Measurements from ENCODE around the gene PIF1.
A peak's percentile ranks its signal among the peaks of the same experiment; 100 is the strongest.

Gene PIF1

DNA sequence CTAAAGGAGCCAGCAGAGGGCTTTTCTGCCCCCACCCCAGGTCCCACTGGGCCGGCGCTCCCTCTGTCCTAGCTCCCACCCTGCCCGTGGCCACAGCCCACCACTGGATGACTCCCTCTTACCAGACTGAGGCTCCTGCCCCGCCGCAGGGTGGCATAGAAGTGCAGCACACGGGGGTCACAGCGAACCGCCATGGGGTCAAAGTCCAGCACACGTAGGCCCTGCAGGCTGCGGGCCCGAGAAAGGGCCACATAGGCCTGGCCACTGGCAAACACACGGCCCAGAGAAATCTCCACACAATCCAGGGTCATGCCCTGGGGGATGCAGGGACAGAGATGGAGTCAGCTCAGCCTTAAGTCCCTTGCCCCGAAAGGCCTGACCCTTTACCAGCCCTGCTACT, 9.0 kb downstream of the PIF1 start:
- TF ChIP-seq, protein P1, sequence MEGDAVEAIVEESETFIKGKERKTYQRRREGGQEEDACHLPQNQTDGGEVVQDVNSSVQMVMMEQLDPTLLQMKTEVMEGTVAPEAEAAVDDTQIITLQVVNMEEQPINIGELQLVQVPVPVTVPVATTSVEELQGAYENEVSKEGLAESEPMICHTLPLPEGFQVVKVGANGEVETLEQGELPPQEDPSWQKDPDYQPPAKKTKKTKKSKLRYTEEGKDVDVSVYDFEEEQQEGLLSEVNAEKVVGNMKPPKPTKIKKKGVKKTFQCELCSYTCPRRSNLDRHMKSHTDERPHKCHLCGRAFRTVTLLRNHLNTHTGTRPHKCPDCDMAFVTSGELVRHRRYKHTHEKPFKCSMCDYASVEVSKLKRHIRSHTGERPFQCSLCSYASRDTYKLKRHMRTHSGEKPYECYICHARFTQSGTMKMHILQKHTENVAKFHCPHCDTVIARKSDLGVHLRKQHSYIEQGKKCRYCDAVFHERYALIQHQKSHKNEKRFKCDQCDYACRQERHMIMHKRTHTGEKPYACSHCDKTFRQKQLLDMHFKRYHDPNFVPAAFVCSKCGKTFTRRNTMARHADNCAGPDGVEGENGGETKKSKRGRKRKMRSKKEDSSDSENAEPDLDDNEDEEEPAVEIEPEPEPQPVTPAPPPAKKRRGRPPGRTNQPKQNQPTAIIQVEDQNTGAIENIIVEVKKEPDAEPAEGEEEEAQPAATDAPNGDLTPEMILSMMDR (IDR thresholded peaks at IDR 0.05) = no peak

DNA sequence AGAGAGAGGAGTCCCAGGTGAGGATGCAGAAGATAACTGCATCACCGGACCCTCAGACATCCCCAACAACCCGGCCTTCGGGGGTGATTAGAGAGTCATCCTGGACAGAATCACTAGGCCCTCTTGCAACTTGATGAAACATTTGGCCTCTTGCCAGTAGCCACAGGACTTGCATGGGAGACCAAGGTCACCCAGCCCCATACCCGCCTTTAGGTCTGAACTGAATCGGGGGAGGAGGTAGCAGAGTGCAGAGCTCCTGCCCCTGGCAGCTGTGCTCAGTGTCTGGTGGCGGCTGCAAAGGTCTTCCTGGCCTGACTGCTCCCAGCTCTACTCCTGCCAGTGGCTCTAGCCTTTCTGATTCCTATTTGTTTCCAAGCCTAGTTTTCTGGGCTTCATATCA, 12.4 kb downstream of the PIF1 start:
- TF ChIP-seq, protein P1 (IDR thresholded peaks at IDR 0.05) = no peak

DNA sequence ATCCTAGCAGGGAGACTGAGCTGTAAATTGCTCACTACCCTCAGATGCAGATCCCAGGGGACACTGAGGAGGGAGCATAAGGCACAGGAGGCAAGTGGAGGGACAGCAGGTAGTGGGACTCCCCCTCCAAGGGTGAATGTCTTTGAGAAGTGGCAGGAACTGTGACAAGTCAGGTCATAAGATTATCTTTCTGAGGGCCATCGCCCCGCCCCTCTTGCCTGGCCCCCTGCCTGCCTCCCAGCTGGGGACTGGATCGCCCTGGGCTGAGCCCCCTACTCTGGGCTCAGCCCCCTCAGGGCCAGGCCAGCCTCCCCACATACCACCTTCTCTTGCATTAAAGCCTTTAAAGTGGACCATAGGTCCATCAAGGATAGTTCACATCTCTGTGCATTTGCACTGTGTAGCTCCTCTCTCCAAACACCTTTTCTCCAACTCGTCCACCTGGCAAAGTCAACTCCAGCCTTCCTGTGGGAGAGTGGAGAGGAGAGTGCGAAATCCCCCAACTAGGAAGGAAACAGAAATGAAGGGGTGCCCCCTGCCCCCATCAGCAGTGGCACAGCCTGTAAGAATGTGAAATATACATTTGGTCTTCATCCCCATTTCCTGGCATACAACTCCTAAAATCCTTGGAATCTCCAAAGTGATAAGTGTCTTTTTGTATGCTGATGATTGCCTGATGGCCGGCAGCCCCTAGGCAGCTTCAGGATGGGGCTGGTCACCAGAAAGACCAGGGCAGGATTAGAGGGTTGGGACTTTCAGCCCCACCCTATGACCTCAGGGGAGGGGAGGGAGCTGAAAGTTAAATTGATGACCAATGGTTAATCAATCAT, 14.7 kb downstream of the PIF1 start:
- TF ChIP-seq, protein P1 (IDR thresholded peaks at IDR 0.05) = no peak

DNA sequence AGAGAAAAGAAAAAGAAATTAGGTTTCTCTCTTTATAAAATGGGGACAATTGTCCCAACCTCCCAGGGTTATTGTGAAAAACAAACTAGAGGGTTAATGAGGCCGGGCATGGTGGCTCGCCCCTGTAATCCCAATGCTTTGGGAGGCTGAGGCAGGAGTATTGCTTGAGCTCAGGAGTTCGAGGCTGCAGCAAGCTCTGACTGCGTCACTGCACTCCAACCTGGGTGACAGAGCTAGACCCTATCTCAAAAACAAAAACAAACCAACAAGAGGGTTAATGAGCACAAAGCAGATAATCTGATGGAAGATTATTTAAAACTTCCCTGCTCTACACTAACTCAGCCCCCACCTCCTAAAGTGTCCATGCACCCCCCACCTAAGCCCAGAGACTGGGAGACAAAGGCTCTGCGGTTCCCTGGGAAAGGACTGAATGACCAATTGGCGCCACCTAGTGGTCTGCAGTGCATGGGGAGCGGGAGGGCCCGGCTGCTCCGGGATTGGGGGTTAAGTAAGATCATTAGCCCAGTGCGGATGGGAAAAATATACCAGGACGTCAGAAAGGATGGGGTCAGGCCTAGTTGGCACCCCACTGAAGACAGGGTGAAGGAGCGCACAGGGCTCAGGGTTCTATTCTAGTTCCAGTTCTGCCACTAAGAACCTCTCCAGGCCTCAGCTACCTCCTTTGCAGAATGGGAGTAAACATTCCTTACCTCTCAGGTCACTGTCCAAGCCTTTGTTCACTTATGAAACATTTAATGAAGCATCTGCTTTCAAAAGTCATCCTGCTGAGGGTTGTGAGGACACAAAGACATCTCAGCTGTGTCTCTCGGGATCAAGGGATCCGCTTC, 15.6 kb downstream of the PIF1 start:
- TF ChIP-seq, protein P1 (IDR thresholded peaks at IDR 0.05) = peak; percentile 98

DNA sequence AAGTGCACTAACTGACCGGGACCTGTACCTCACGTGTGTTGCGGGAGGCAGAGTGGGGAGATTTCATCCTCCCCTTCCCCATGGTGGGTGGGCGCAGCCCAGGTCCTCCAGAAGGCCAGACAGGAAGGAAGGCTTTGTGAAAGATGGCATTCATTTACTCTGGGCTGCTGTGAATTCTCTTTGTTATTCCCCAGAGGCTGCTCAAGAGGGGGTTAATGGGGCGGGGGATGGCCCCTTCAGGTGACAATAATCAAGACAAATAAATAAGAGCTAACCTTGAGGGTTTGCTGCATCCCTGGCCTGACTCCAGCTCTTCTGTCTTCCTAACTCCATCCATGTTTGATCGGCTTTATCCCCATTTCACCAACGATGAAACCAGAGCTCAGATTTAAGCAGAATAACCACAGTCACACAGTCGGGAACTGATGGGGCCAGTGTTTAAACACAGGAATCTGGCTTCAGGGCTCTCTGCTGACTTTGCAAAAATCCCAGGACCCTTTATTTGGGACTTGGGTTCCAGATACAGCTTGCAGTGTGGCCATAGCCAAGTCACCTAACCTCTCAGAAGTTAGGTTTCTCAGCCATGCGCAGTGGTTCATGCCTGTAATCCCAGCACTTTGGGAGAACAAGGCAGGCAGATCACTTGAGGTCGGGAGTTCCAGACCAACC, 16.5 kb downstream of the PIF1 start:
- TF ChIP-seq, protein P1 (IDR thresholded peaks at IDR 0.05) = no peak

DNA sequence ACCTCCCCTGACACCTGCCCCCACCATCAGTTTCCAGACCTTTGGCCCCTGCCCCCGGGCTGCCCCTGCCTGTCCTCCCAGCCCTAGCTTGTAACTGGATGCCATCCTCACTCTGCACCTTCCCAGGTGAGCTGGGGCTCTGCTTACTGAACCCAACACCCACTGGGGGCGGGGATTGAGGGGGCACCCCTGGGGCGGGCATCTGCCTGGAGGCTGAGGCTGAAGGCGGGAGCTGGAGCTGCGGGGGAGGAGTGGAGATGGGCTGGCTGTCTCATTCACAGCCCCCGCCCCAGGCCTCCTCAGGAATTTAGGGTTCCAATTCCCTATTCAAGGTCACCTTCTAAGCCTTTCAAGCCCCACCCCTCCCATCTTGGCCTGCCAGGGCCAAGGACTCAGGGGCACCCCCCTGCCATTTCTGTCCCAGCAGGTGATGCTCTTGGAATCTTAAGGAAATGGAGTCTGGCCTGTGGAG, 17.7 kb downstream of the PIF1 start:
- TF ChIP-seq, protein P1 (IDR thresholded peaks at IDR 0.05) = no peak

DNA sequence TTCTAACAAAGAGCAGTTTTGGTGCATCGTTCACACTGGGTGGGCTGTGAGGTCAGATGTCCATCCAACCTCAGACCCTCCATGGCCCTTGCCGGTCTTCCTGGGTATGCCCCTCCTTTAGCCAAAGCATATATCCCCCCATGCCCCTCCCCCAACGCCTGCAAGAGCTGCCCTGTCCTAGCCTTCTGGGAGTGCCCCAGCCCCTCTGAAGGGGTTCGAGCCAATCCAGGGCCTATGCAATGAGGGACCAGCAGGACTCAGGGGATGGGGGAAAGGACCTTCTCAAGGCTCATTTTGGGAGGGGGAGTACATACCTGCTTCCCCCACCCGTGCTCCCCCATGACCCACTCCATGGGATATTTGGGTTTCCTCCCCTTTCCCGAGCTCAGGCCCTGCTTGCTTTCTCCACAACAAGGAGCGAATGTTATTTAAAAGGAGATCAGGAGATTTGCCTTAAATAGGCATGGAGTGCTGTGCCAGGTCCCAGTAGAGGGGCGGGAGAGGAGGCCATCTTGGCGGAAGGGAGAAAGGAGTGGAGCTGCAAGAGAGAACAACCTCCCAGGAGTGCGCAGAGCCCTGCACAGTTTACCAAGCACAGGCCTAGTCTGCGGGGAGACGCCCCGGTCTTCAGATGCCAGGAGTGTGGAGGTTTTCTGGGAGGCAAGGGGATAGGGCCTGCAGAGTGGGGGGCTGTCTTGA, 18.2 kb downstream of the PIF1 start:
- TF ChIP-seq, protein P1 (IDR thresholded peaks at IDR 0.05) = no peak

Data from LNCAP (cell line).